Measurements from ENCODE around the gene LLGL2. TPM values are rescaled to one million over a fixed set of nuclear protein-coding genes. Genes with fewer than 3 reads are reported as not detected.

The LLGL2 gene
- total RNA-seq, 1 donor from 2014 or later, result 44.9 TPM

GRCh38 chr17:75571197-75571884, 45.8 kb downstream of the LLGL2 start:
- no peaks in the 10 kb centered on the region for H3K9me3 ChIP-seq
- no peaks in the 10 kb centered on the region for H3K27me3 ChIP-seq
- H3K27ac ChIP-seq, result no peak overlapping the region
- H3K36me3 ChIP-seq, result peaks cover 0 to 5% of the 10 kb centered on the region in 2 donors
- intact Hi-C loops (cut with DNase I), result no loop called here
- TF ChIP-seq POLR2A (IDR thresholded peaks at IDR 0.05), result no peak
- TF ChIP-seq CTCF (IDR thresholded peaks at IDR 0.05), result no peak
- no peak for TF ChIP-seq POLR2AphosphoS5 (IDR thresholded peaks at IDR 0.05; ENCODE audit: insufficient read depth in 1 of 2, low read depth in 1 of 2)
- H3K4me3 ChIP-seq, result no peak overlapping the region
- DNase-seq (ENCODE audit: extremely low spot score in 2 of 2), result no peak
- no peaks in the 10 kb centered on the region for H3K4me1 ChIP-seq

GRCh38 chr17:75571885-75572215, 46.4 kb downstream of the LLGL2 start:
- Histone ChIP-seq H3K36me3 (peaks cover 0 to 5% of the 10 kb centered on the region in 2 donors), H3K4me1 (no peaks in the 10 kb centered on the region), H3K9me3 (no peaks in the 10 kb centered on the region), H3K27me3 (no peaks in the 10 kb centered on the region), H3K27ac (no peak overlapping the region), H3K4me3 (no peak overlapping the region)
- no peak for DNase-seq (ENCODE audit: extremely low spot score in 2 of 2)
- no peak for TF ChIP-seq POLR2A (IDR thresholded peaks at IDR 0.05)
- TF ChIP-seq CTCF (IDR thresholded peaks at IDR 0.05), result no peak
- no peak for TF ChIP-seq POLR2AphosphoS5 (IDR thresholded peaks at IDR 0.05; ENCODE audit: insufficient read depth in 1 of 2, low read depth in 1 of 2)
- intact Hi-C loops (cut with DNase I), result no loop called here

- no peaks in the 10 kb centered on the region for H3K27me3 ChIP-seq
- intact Hi-C loops (cut with DNase I), result no loop called here
- no peak overlapping the region for H3K27ac ChIP-seq
- H3K4me3 ChIP-seq, result no peak overlapping the region
- H3K9me3 ChIP-seq, result no peaks in the 10 kb centered on the region
- no peaks in the 10 kb centered on the region for H3K4me1 ChIP-seq
- TF ChIP-seq POLR2AphosphoS5 (IDR thresholded peaks at IDR 0.05; ENCODE audit: insufficient read depth in 1 of 2, low read depth in 1 of 2) (no peak), CTCF (IDR thresholded peaks at IDR 0.05) (no peak), POLR2A (IDR thresholded peaks at IDR 0.05) (no peak)
- DNase-seq (ENCODE audit: extremely low spot score in 2 of 2), result no peak
- H3K36me3 ChIP-seq, result peaks cover 0 to 5% of the 10 kb centered on the region in 2 donors
Observed at GRCh38 chr17:75572713-75573539, 47.4 kb downstream of the LLGL2 start.

- H3K27ac ChIP-seq, result no peak overlapping the region
- H3K4me1 ChIP-seq, result no peaks in the 10 kb centered on the region
- H3K9me3 ChIP-seq, result no peaks in the 10 kb centered on the region
- no peak overlapping the region for H3K4me3 ChIP-seq
- H3K36me3 ChIP-seq, result peaks cover 0 to 5% of the 10 kb centered on the region in 2 donors
- TF ChIP-seq POLR2A (IDR thresholded peaks at IDR 0.05), result no peak
- TF ChIP-seq POLR2AphosphoS5 (IDR thresholded peaks at IDR 0.05; ENCODE audit: insufficient read depth in 1 of 2, low read depth in 1 of 2), result no peak
- TF ChIP-seq CTCF (IDR thresholded peaks at IDR 0.05), result no peak
- H3K27me3 ChIP-seq, result no peaks in the 10 kb centered on the region
- no peak for DNase-seq (ENCODE audit: extremely low spot score in 2 of 2)
- intact Hi-C loops (cut with DNase I), result no loop called here
Observed at GRCh38 chr17:75573540-75573957, 48.1 kb downstream of the LLGL2 start.

- no peaks in the 10 kb centered on the region for H3K9me3 ChIP-seq
- no peaks in the 10 kb centered on the region for H3K27me3 ChIP-seq
- intact Hi-C loops (cut with DNase I), result no loop called here
- H3K4me3 ChIP-seq, result no peak overlapping the region
- no peak overlapping the region for H3K27ac ChIP-seq
- H3K36me3 ChIP-seq, result peaks cover 0 to 3% of the 10 kb centered on the region in 2 donors
- H3K4me1 ChIP-seq, result no peaks in the 10 kb centered on the region
- TF ChIP-seq POLR2AphosphoS5 (IDR thresholded peaks at IDR 0.05; ENCODE audit: insufficient read depth in 1 of 2, low read depth in 1 of 2), result no peak
- TF ChIP-seq POLR2A (IDR thresholded peaks at IDR 0.05), result no peak
- TF ChIP-seq CTCF (IDR thresholded peaks at IDR 0.05), result no peak
- DNase-seq (ENCODE audit: extremely low spot score in 2 of 2), result no peak
Observed at GRCh38 chr17:75573994-75574393, 48.5 kb downstream of the LLGL2 start.

Measured in vagina (tissue), 2 donors.